Osteoblast (primary cell): ENCODE results near the gene RTP3. TPM values are rescaled to one million over a fixed set of nuclear protein-coding genes. Genes with fewer than 3 reads are reported as not detected.
A peak's percentile ranks its signal among the peaks of the same experiment; 100 is the strongest.

Experiments
- DNase-seq: peaks from one replicate; pipeline ENCODE4 v3.0.0; 2011; ENCODE audit warnings: low spot score, mixed read lengths; ENCODE audit not compliant: insufficient read length; ENCODE audit errors: missing footprints
- H2AFZ ChIP-seq: 2 replicates; pipeline ENCODE4 v1.6.0; 2011; ENCODE audit warnings: mild to moderate bottlenecking, low read length
- H3K27ac ChIP-seq: 2 replicates; pipeline ENCODE4 v1.5.1; 2011; ENCODE audit warnings: mild to moderate bottlenecking, low read depth, low read length, moderate library complexity
- H3K27me3 ChIP-seq: 2 replicates; pipeline ENCODE4 v1.6.0; 2012; ENCODE audit warnings: mild to moderate bottlenecking, control low read depth, inconsistent platforms, low read length, moderate library complexity; ENCODE audit not compliant: insufficient read depth
- H3K36me3 ChIP-seq: 2 replicates; pipeline ENCODE4 v1.5.1; 2011; ENCODE audit warnings: mild to moderate bottlenecking, low read length, control low read depth, moderate library complexity; ENCODE audit not compliant: insufficient read depth
- H3K4me1 ChIP-seq: 2 replicates; pipeline ENCODE4 v1.5.1; 2011; ENCODE audit warnings: mild to moderate bottlenecking, low read length, control low read depth, moderate library complexity; ENCODE audit not compliant: insufficient read depth
- H3K4me2 ChIP-seq: 2 replicates; pipeline ENCODE4 v1.6.0; 2011; ENCODE audit warnings: mild to moderate bottlenecking, low read length; ENCODE audit not compliant: insufficient read depth
- H3K4me3 ChIP-seq: fragments of 200-600 bp; sonication (generic); 3 replicates; pipeline ENCODE4 v1.5.1; 2012; ENCODE audit warnings: mild to moderate bottlenecking, low read length, inconsistent platforms; ENCODE audit not compliant: insufficient read depth
- H3K79me2 ChIP-seq: 2 replicates; pipeline ENCODE4 v1.6.0; 2012; ENCODE audit warnings: mild to moderate bottlenecking, low read length, control low read depth, inconsistent platforms; ENCODE audit not compliant: insufficient read depth
- H3K9me3 ChIP-seq: 2 replicates; pipeline ENCODE4 v1.5.1; 2011; ENCODE audit warnings: low read depth, low read length, control low read depth
- H4K20me1 ChIP-seq: 2 replicates; pipeline ENCODE4 v1.6.0; 2012; ENCODE audit warnings: mild to moderate bottlenecking, low read length, control low read depth; ENCODE audit not compliant: insufficient read depth
- total RNA-seq: library from RNA; depleted of rRNA; stranded (reverse); fragments of >200 nt; gene quantifications from 2 replicates; pipeline ENCODE4 v1.2.3, GENCODE V29; 2012
- TF ChIP-seq, protein P1 (sequence below): IDR thresholded peaks from 2 replicates; pipeline ENCODE4 v1.5.1; 2011; ENCODE audit warnings: mild to moderate bottlenecking, low read depth, low read length, moderate library complexity; ENCODE audit errors: extremely low read depth

RTP3 gene
- total RNA-seq: not detected in 2 replicates

DNA sequence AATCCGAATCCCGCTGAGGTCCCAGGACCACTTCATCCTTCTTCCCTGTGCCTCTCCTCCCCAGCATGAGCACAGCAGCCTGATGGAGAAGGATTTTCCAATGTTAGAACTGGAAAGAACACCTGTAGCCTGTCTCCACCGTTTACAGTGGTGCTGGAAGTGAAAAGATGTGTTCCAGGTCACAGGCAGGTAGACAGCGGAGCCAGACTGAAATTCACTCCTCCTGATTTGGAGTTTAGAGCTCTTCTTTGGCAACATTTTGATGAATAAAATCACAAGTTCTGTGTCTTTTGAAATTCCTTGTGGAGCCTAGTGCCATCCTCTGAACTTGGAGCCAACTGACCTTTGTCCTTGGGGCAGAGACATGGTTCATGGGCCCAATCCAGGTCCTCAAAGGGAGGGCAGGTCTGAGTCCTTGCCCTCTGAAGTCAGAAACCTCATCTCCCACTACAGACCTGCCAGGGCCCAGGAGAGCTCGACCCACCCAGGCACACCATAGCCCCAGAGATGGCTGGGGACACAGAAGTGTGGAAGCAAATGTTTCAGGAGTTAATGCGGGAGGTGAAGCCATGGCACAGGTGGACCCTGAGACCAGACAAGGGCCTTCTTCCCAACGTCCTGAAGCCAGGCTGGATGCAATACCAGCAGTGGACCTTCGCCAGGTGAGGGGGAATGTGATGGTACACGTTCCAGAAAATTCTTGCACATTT lies at the start of gene RTP3:
RTP3 (plus strand) TSS at position 421 of the 710 bp plus-strand sequence; CDS start at position 508, 87 bp downstream.
- no peak for DNase-seq
- Histone ChIP-seq H4K20me1 (no peaks in the 10 kb centered on the region), H3K9me3 (no peaks in the 10 kb centered on the region), H3K36me3 (no peaks in the 10 kb centered on the region), H3K4me1 (peaks cover 36% of the 10 kb centered on the region), H3K79me2 (no peaks in the 10 kb centered on the region), H3K4me2 (no peak within 1 kb of the TSS), H3K27ac (peak within 1 kb of the TSS; percentile 81), H3K27me3 (no peaks in the 10 kb centered on the region), H2AFZ (no peak within 1 kb of the TSS), H3K4me3 (no peak within 1 kb of the TSS)
- TF ChIP-seq, protein P1, sequence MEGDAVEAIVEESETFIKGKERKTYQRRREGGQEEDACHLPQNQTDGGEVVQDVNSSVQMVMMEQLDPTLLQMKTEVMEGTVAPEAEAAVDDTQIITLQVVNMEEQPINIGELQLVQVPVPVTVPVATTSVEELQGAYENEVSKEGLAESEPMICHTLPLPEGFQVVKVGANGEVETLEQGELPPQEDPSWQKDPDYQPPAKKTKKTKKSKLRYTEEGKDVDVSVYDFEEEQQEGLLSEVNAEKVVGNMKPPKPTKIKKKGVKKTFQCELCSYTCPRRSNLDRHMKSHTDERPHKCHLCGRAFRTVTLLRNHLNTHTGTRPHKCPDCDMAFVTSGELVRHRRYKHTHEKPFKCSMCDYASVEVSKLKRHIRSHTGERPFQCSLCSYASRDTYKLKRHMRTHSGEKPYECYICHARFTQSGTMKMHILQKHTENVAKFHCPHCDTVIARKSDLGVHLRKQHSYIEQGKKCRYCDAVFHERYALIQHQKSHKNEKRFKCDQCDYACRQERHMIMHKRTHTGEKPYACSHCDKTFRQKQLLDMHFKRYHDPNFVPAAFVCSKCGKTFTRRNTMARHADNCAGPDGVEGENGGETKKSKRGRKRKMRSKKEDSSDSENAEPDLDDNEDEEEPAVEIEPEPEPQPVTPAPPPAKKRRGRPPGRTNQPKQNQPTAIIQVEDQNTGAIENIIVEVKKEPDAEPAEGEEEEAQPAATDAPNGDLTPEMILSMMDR: no peak

DNA sequence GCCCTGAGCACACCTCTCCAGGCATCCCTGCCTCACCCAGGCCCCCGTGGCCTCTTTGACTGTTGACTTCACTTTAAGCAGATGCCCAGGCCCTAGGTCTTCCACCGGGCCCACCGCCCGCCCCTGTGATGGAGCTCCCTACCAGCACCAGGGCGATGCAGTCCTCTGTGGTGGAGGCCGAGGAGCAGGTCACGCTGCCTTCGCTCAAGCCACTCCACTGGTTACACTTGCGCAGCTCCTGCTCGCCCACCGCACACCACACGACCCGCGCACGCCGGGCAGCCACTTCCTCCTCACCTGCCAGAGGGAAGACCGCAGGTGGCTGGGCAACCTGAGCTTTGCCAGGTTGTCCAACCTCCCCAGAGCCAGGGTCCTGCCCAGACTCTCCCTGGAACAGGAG lies 49.1 kb upstream of the RTP3 start:
- Histone ChIP-seq H3K4me3 (no peak overlapping the region), H3K79me2 (no peaks in the 10 kb centered on the region), H2AFZ (no peak overlapping the region), H3K27me3 (peaks cover 30% of the 10 kb centered on the region), H3K27ac (no peak overlapping the region), H3K4me2 (no peak overlapping the region), H3K9me3 (no peaks in the 10 kb centered on the region), H3K36me3 (no peaks in the 10 kb centered on the region), H4K20me1 (no peaks in the 10 kb centered on the region), H3K4me1 (no peaks in the 10 kb centered on the region)
- no peak for DNase-seq
- TF ChIP-seq, protein P1: no peak

DNA sequence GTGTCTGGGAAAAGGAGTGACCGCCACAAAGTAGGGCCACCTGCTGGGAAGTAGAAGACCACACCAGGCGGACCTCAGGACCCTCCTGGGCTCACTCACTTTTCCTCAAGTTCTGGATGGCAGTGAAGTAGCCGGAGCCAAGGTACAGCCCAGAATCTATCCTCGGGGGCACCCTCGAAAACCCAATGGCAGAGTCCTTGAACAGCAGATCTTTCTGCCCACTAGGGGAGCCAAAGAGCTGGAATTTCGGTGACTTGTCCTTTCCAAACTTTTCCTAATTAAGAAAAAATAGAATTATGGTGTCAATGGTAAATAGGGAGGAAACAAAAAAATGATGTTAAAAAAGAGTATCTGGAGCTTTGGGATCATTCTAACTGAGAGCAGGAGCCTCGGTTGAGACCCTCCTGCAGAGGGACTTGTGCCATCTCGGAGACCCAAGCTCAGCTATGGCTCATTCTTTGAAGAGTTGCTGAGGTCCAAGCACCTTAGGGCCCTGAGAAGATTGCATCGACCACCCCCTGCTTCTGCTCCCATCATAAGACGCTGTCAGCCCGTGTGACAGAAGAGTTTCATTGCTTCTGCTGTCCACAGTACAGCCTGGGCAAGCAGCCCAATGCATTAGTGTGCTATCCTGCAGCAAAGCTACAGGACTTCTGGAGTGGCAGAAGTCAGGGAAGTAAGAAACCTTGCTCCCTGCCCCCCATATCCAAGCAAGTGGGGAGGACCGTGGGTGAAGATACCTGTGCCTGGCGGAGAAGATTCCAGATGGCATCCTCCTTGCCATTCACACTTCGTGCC lies 47.8 kb upstream of the RTP3 start:
- H3K36me3 ChIP-seq: no peaks in the 10 kb centered on the region
- H3K4me2 ChIP-seq: no peak overlapping the region
- DNase-seq: peak; percentile 90
- H3K9me3 ChIP-seq: no peaks in the 10 kb centered on the region
- no peak overlapping the region for H3K4me3 ChIP-seq
- no peak overlapping the region for H3K27ac ChIP-seq
- H3K27me3 ChIP-seq: peaks cover 35% of the 10 kb centered on the region
- no peaks in the 10 kb centered on the region for H3K4me1 ChIP-seq
- H3K79me2 ChIP-seq: no peaks in the 10 kb centered on the region
- H4K20me1 ChIP-seq: no peaks in the 10 kb centered on the region
- TF ChIP-seq, protein P1: peak; percentile 80
- H2AFZ ChIP-seq: no peak overlapping the region
